Measurements from ENCODE around the gene DR1. TPM values are rescaled to one million over a fixed set of nuclear protein-coding genes. Genes with fewer than 3 reads are reported as not detected.

Gene DR1
- total and polyA plus RNA-seq, 2 of the 8 experiments (the other 6 are each of a cell fraction or from before 2014, with no cell fraction given): 13.1 to 62.3 TPM

DNA sequence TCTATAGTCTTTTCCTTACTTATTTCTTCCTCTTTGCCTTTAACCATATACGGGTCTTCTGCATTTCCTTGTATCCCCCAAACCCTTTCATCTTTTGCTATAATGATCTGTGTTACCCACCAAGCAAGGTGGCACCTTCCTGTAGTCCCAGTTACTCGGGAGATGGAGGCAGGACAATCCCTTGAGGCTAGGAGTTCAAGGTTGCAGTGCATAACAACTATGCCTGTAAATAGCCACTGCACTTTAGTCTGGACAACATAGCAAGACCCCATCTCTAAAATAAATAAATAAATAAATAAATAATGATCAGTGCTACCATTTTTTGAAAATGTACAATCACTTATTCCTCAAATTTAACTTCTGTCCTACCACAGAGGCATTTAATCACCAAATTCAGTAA is 11.5 kb downstream of the DR1 start (continued):
- TF ChIP-seq SP2 (IDR thresholded peaks at IDR 0.05; ENCODE audit: low read length): no peak
- TF ChIP-seq ASH2L (IDR thresholded peaks at IDR 0.05; ENCODE audit: low read length): no peak
